HAP-1 (cell line): ENCODE measurements around the gene CXCL11.
"Not testable (repeated sequence)": the region's sequence is repeated elsewhere in the genome, so short reads cannot be mapped to it uniquely, and the experiment has no call there.

Experiments
- DNase-seq, 2 experiments: peaks; one replicate each; pipeline ENCODE4 v3.0.0-alpha.2; 2016 to 2020; ENCODE audit warnings: low spot score in 2 of 2
- H3K27me3 ChIP-seq: fragments of 250-450 bp; sonication (Bioruptor Pico); 2 replicates; pipeline ENCODE4 v1.5.1; 2020; ENCODE audit warnings: low read depth, mild to moderate bottlenecking, moderate library complexity
- H3K36me3 ChIP-seq: fragments of 250-450 bp; sonication (Bioruptor Pico); replicated peaks from 2 replicates; pipeline ENCODE4 v1.5.1; 2020; ENCODE audit warnings: mild to moderate bottlenecking
- H3K4me1 ChIP-seq: fragments of 250-450 bp; sonication (Bioruptor Pico); 2 replicates; pipeline ENCODE4 v1.5.1; 2020; ENCODE audit warnings: mild to moderate bottlenecking
- H3K4me3 ChIP-seq: fragments of 250-450 bp; sonication (Bioruptor Pico); 2 replicates; pipeline ENCODE4 v1.5.1; 2020; ENCODE audit warnings: mild to moderate bottlenecking, moderate library complexity
- H3K9me3 ChIP-seq: fragments of 250-450 bp; sonication (Bioruptor Pico); 2 replicates; pipeline ENCODE4 v1.5.1; 2020; ENCODE audit warnings: mild to moderate bottlenecking, moderate library complexity
- in situ Hi-C: fragments of 300-500 bp; cut with MboI; formaldehyde crosslinking; loops from 3 replicates; pipeline ENCODE4 v1.14.3; 2020; ENCODE audit warnings: low sequenced_read_pairs, inconsistent platforms, mixed read lengths

Gene CXCL11

GRCh38 chr4:76003620-76004019, 32.2 kb downstream of the CXCL11 start:
- H3K27me3 ChIP-seq = no peaks in the 10 kb centered on the region
- DNase-seq = no peak
- in situ Hi-C loops = no loop called here
- H3K9me3 ChIP-seq = no peaks in the 10 kb centered on the region
- no peaks in the 10 kb centered on the region for H3K36me3 ChIP-seq
- no peaks in the 10 kb centered on the region; the same call in 1 of the 2 replicates for H3K4me1 ChIP-seq
- H3K4me3 ChIP-seq = no peak overlapping the region

DNA sequence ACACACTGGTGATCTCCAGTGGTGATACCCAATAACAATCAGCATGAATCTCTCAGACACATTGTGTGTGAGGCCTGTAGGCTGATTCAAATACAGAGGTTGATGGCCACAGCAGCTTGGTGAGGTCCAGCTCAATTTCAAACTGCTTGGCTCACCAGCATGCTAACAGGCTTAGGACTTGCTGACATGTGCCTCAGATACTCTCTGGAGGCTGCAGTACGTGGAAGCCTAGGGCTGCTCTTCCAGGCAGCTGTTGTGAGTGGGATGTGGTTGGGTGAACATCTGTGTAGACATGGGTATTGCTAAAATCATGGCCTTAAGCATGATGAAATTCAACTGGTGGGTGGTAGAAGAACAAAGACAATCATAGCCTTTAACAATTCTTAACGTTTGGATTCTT, 32.8 kb downstream of the CXCL11 start:
- in situ Hi-C loops = no loop called here
- no peak overlapping the region for H3K4me3 ChIP-seq

GRCh38 chr4:76002176-76002575, 33.7 kb downstream of the CXCL11 start:
- no peaks in the 10 kb centered on the region for H3K27me3 ChIP-seq

More for the DNA sequence above, 32.8 kb downstream of the CXCL11 start:
- Histone ChIP-seq H3K36me3 (no peaks in the 10 kb centered on the region), H3K9me3 (no peaks in the 10 kb centered on the region), H3K27me3 (no peaks in the 10 kb centered on the region), H3K4me1 (no peaks in the 10 kb centered on the region; the same call in 1 of the 2 replicates)
- DNase-seq = no peak

GRCh38 chr4:76001700-76002099, 34.2 kb downstream of the CXCL11 start:
- in situ Hi-C loops = no loop called here
- Histone ChIP-seq H3K27me3 (no peaks in the 10 kb centered on the region), H3K36me3 (no peaks in the 10 kb centered on the region), H3K4me3 (no peak overlapping the region), H3K9me3 (no peaks in the 10 kb centered on the region), H3K4me1 (no peaks in the 10 kb centered on the region; the same call in 1 of the 2 replicates)
- no peak for DNase-seq

More at GRCh38 chr4:76002176-76002575, 33.7 kb downstream of the CXCL11 start:
- H3K4me1 ChIP-seq = no peaks in the 10 kb centered on the region; the same call in 1 of the 2 replicates
- no peak for DNase-seq
- in situ Hi-C loops = no loop called here
- no peak overlapping the region for H3K4me3 ChIP-seq
- no peaks in the 10 kb centered on the region for H3K9me3 ChIP-seq
- H3K36me3 ChIP-seq = no peaks in the 10 kb centered on the region

- H3K9me3 ChIP-seq = no peaks in the 10 kb centered on the region
- no peak for DNase-seq
- in situ Hi-C loops = no loop called here
- no peak overlapping the region for H3K4me3 ChIP-seq
- no peaks in the 10 kb centered on the region; the same call in 1 of the 2 replicates for H3K4me1 ChIP-seq
- no peaks in the 10 kb centered on the region for H3K27me3 ChIP-seq
- H3K36me3 ChIP-seq = no peaks in the 10 kb centered on the region
Measured at GRCh38 chr4:76000279-76000678, 35.6 kb downstream of the CXCL11 start.

DNA sequence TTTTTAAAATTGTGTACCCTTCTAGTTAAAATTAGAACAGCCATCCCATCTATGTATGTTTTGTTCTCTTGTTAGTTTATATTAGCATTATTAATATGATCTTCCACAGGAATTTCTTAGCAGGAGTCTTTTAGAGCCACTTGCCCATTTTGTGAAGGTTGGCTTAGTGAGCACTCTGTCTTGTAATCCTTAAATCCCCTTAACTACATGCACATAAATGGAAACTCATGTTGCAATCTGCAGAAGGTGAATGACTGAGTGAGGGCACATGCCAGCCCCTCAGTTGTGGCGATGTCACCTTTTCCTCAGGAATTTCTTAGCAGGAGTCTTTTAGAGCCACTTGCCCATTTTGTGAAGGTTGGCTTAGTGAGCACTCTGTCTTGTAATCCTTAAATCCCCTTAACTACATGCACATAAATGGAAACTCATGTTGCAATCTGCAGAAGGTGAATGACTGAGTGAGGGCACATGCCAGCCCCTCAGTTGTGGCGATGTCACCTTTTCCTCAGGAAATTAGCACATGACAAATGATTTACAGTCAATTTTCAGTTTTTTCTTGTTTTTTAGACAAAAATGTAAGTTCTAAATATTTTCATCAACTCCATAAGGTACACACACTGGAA, 37.2 kb downstream of the CXCL11 start:
- H3K9me3 ChIP-seq, DNase-seq, H3K36me3 ChIP-seq, H3K27me3 ChIP-seq, H3K4me3 ChIP-seq, H3K4me1 ChIP-seq: not testable (repeated sequence)
- in situ Hi-C loops = loop anchor here (5.0 kb wide), 1 partner anchor 69 kb away; no protein-coding TSS in a partner anchor

DNA sequence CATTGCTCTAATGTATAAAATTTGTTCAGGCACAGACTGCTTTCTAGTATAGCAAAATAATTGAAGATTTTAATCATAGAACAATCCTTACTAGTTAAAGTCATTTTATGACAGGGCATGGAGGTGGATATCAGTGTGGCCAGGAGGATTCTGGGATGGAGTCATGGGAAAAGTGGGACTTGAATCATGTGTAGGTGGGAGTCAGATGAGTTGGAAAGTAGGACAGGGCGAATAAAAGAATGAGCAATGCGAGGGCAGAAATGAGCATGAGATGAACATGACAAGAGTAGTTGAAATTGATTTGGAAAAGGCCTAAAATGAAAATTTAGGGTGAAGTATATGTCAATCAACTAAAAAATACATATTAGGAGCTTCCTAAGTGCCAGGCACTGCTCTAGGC, 37.9 kb downstream of the CXCL11 start:
- H3K9me3 ChIP-seq = no peaks in the 10 kb centered on the region
- H3K4me3 ChIP-seq = no peak overlapping the region
- no peaks in the 10 kb centered on the region; the same call in 1 of the 2 replicates for H3K4me1 ChIP-seq
- H3K27me3 ChIP-seq = no peaks in the 10 kb centered on the region
- H3K36me3 ChIP-seq = no peaks in the 10 kb centered on the region
- in situ Hi-C loops = loop anchor here (5.0 kb wide), 1 partner anchor 69 kb away; no protein-coding TSS in a partner anchor
- DNase-seq = no peak

GRCh38 chr4:75997081-75997480, 38.8 kb downstream of the CXCL11 start:
- no peak overlapping the region for H3K4me3 ChIP-seq
- no peaks in the 10 kb centered on the region for H3K36me3 ChIP-seq
- no peaks in the 10 kb centered on the region for H3K27me3 ChIP-seq
- no peaks in the 10 kb centered on the region; the same call in 1 of the 2 replicates for H3K4me1 ChIP-seq
- in situ Hi-C loops = loop anchor here (5.0 kb wide), 1 partner anchor 70 kb away; no protein-coding TSS in a partner anchor
- no peak for DNase-seq
- H3K9me3 ChIP-seq = no peaks in the 10 kb centered on the region

DNA sequence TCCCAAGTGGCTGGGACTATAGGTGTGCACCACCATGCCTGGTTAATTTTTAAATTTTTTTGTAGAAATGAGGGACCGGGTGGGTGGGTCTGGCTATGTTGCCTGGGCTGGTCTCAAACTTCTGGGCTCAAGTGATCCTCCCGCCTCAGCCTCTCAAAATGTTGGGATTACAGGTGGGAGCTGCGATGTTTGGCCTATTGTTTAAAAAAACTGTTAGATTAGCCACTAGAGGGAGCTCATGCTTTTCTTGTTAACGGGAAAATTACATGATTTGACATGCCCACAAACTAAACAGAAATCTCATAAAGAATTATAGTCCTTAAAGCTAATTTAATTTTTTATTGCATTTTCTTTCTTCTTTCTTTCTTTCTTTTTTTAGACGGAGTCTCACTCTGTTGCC, 40.1 kb downstream of the CXCL11 start:
- Histone ChIP-seq H3K4me1 (no peaks in the 10 kb centered on the region), H3K27me3 (no peaks in the 10 kb centered on the region), H3K4me3 (no peak overlapping the region), H3K9me3 (no peaks in the 10 kb centered on the region), H3K36me3 (no peaks in the 10 kb centered on the region)
- DNase-seq = peak; percentile 27 to 69
- in situ Hi-C loops = loop anchor here (5.0 kb wide), 1 partner anchor 72 kb away; no protein-coding TSS in a partner anchor

GRCh38 chr4:75992462-75992861, 43.4 kb downstream of the CXCL11 start:
- in situ Hi-C loops = no loop called here
- DNase-seq = no peak
- peaks cover 11% of the 10 kb centered on the region; the same call in 1 of the 2 replicates for H3K36me3 ChIP-seq
- no peaks in the 10 kb centered on the region; the same call in 1 of the 2 replicates for H3K9me3 ChIP-seq
- no peaks in the 10 kb centered on the region for H3K27me3 ChIP-seq
- H3K4me1 ChIP-seq = peaks cover 8% of the 10 kb centered on the region
- H3K4me3 ChIP-seq = no peak overlapping the region

- Histone ChIP-seq H3K4me1 (peaks cover 8% of the 10 kb centered on the region), H3K27me3 (no peaks in the 10 kb centered on the region), H3K4me3 (peak overlapping the region; percentile 72), H3K36me3 (peaks cover 11% of the 10 kb centered on the region; the same call in 1 of the 2 replicates), H3K9me3 (no peaks in the 10 kb centered on the region; the same call in 1 of the 2 replicates)
- in situ Hi-C loops = no loop called here
- no peak for DNase-seq
Measured at GRCh38 chr4:75989846-75990528, 45.9 kb downstream of the CXCL11 start.

DNA sequence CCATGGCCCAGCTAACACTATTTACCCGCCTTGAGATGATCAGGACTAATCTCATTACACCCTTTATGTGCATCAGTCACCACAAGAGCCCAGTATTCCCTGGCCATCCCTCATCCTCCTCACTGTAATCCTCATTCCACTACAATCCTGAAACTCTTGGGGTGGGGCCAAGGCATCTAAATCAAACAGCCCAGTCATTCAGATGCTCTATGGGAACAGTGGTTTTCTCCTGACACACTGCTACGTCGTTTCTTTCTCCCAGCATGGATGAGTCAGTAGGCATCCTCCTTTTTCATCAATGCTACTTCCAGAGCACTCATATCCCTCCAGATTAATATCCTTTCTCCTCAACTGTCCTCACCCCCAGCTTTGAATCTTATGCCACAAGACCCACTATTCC, 50.8 kb downstream of the CXCL11 start:
- Histone ChIP-seq H3K4me1 (peaks cover 8% of the 10 kb centered on the region), H3K36me3 (peaks cover 24% of the 10 kb centered on the region), H3K9me3 (no peaks in the 10 kb centered on the region), H3K4me3 (no peak overlapping the region), H3K27me3 (no peaks in the 10 kb centered on the region)
- DNase-seq = no peak
- in situ Hi-C loops = no loop called here
